Neural progenitor cell (in vitro differentiated cells): ENCODE data around the gene FAM20A. TPM values are rescaled to one million over a fixed set of nuclear protein-coding genes. Genes with fewer than 3 reads are reported as not detected.

Experiments
- DNase-seq: peaks from one replicate; pipeline ENCODE4 v3.0.0-alpha.2; 2016; ENCODE audit warnings: low spot score
- H2AFZ ChIP-seq: fragments of 200-600 bp; sonication (generic); replicated peaks from 2 replicates; pipeline ENCODE4 v1.6.1; 2016; ENCODE audit warnings: antibody characterized with exemption
- H3F3A ChIP-seq: fragments of 200-600 bp; sonication (generic); 2 replicates; pipeline ENCODE4 v1.6.1; 2016; ENCODE audit warnings: antibody characterized with exemption, low read depth
- H3K27ac ChIP-seq: fragments of 200-600 bp; sonication (generic); 2 replicates; pipeline ENCODE4 v1.5.1; 2016; ENCODE audit warnings: mild to moderate bottlenecking
- H3K27me3 ChIP-seq: fragments of 200-600 bp; sonication (generic); 2 replicates; pipeline ENCODE4 v1.6.1; 2016; ENCODE audit warnings: mild to moderate bottlenecking, moderate library complexity
- H3K36me3 ChIP-seq: fragments of 200-600 bp; sonication (generic); 2 replicates; pipeline ENCODE4 v1.5.1; 2016
- H3K4me1 ChIP-seq: fragments of 200-600 bp; sonication (generic); 2 replicates; pipeline ENCODE4 v1.6.1; 2016; ENCODE audit warnings: mixed run types
- H3K4me2 ChIP-seq: fragments of 200-600 bp; sonication (generic); 2 replicates; pipeline ENCODE4 v1.6.1; 2016
- H3K4me3 ChIP-seq: fragments of 200-600 bp; sonication (generic); 2 replicates; pipeline ENCODE4 v1.5.1; 2016
- H3K79me2 ChIP-seq: fragments of 200-600 bp; sonication (generic); 2 replicates; pipeline ENCODE4 v1.6.1; 2016; ENCODE audit warnings: low read depth
- H3K9ac ChIP-seq: fragments of 200-600 bp; sonication (generic); 2 replicates; pipeline ENCODE4 v1.6.1; 2016
- H3K9me3 ChIP-seq: fragments of 200-600 bp; sonication (generic); 2 replicates; pipeline ENCODE4 v1.5.1; 2016; ENCODE audit warnings: low read depth
- H4K20me1 ChIP-seq: fragments of 200-600 bp; sonication (generic); 2 replicates; pipeline ENCODE4 v1.6.1; 2016; ENCODE audit warnings: low read depth
- H3K27ac Mint-ChIP-seq: 3 replicates; pipeline ENCODE4 v1.8.0; 2021; ENCODE audit warnings: mixed read lengths
- H3K27me3 Mint-ChIP-seq: 2 replicates; pipeline ENCODE4 v1.8.0; 2022; ENCODE audit warnings: low read depth, mild to moderate bottlenecking, inconsistent platforms, moderate library complexity, mixed read lengths; ENCODE audit not compliant: insufficient read depth
- H3K36me3 Mint-ChIP-seq: 3 replicates; pipeline ENCODE4 v1.8.0; 2021; ENCODE audit warnings: mixed read lengths
- H3K4me1 Mint-ChIP-seq: 3 replicates; pipeline ENCODE4 v1.8.0; 2021; ENCODE audit warnings: mixed read lengths
- H3K4me3 Mint-ChIP-seq: 3 replicates; pipeline ENCODE4 v1.8.0; 2021; ENCODE audit warnings: mild to moderate bottlenecking, moderate library complexity, mixed read lengths
- H3K9me3 Mint-ChIP-seq: 3 replicates; pipeline ENCODE4 v1.8.0; 2020; ENCODE audit warnings: mixed read lengths
- CTCF ChIP-seq: fragments of 200-600 bp; sonication (generic); IDR thresholded peaks from 2 replicates; pipeline ENCODE4 v1.5.1; 2017; ENCODE audit warnings: antibody characterized with exemption, mild to moderate bottlenecking
- EZH2 ChIP-seq: fragments of 200-600 bp; sonication (generic); IDR thresholded peaks from 2 replicates; pipeline ENCODE4 v1.6.1; 2017; ENCODE audit warnings: antibody characterized with exemption, mild to moderate bottlenecking, moderate library complexity
- EZH2phosphoT487 ChIP-seq: fragments of 200-600 bp; sonication (generic); IDR thresholded peaks from 2 replicates; pipeline ENCODE4 v1.6.1; 2017; ENCODE audit warnings: antibody characterized with exemption
- total RNA-seq: library from RNA; depleted of rRNA; stranded (reverse); fragments of >200 nt; gene quantifications from 2 replicates; pipeline ENCODE4 v1.2.3, GENCODE V29; 2015; ENCODE audit warnings: low replicate concordance

Gene FAM20A
- total RNA-seq, 1 donor from 2014 or later, result 0.41 TPM

GRCh38 chr17:68569346-68569745, 31.8 kb downstream of the FAM20A start:
- no peaks in the 10 kb centered on the region for H4K20me1 ChIP-seq
- no peak overlapping the region for H3K4me2 ChIP-seq
- no peak overlapping the region for H3K9ac ChIP-seq
- H3K27me3 ChIP-seq, result no peaks in the 10 kb centered on the region
- H3K79me2 ChIP-seq, result no peaks in the 10 kb centered on the region
- DNase-seq, result no peak
- no peaks in the 10 kb centered on the region for H3K4me1 ChIP-seq
- Mint-ChIP-seq H3K27me3 (peaks cover 6% of the 10 kb centered on the region), H3K27ac (no peak overlapping the region), H3K36me3 (no peaks in the 10 kb centered on the region), H3K4me1 (no peaks in the 10 kb centered on the region), H3K9me3 (no peaks in the 10 kb centered on the region), H3K4me3 (no peak overlapping the region)
- no peak overlapping the region for H2AFZ ChIP-seq
- no peak overlapping the region for H3K27ac ChIP-seq
- H3K9me3 ChIP-seq, result no peaks in the 10 kb centered on the region
- H3K4me3 ChIP-seq, result no peak overlapping the region
- H3K36me3 ChIP-seq, result no peaks in the 10 kb centered on the region
- TF ChIP-seq EZH2phosphoT487 (no peak), EZH2 (no peak), CTCF (no peak)
- H3F3A ChIP-seq, result no peaks in the 10 kb centered on the region

- no peak overlapping the region for H3K4me2 ChIP-seq
- no peak for DNase-seq
Measured at GRCh38 chr17:68568581-68568980, 32.6 kb downstream of the FAM20A start.

GRCh38 chr17:68567581-68567980, 33.6 kb downstream of the FAM20A start:
- no peak overlapping the region for H3K27ac Mint-ChIP-seq
- H3K36me3 Mint-ChIP-seq, result no peaks in the 10 kb centered on the region

More at GRCh38 chr17:68568581-68568980, 32.6 kb downstream of the FAM20A start:
- Histone ChIP-seq H3K79me2 (no peaks in the 10 kb centered on the region), H3F3A (no peaks in the 10 kb centered on the region), H3K9me3 (no peaks in the 10 kb centered on the region), H3K4me3 (no peak overlapping the region), H3K27ac (no peak overlapping the region), H3K4me1 (no peaks in the 10 kb centered on the region), H3K27me3 (no peaks in the 10 kb centered on the region), H3K36me3 (no peaks in the 10 kb centered on the region), H4K20me1 (no peaks in the 10 kb centered on the region), H2AFZ (no peak overlapping the region), H3K9ac (no peak overlapping the region)
- TF ChIP-seq EZH2, result no peak
- TF ChIP-seq CTCF, result no peak
- no peak for TF ChIP-seq EZH2phosphoT487
- Mint-ChIP-seq H3K27ac (no peak overlapping the region), H3K36me3 (no peaks in the 10 kb centered on the region), H3K4me1 (no peaks in the 10 kb centered on the region), H3K27me3 (peaks cover 6% of the 10 kb centered on the region), H3K9me3 (no peaks in the 10 kb centered on the region), H3K4me3 (no peak overlapping the region)

More at GRCh38 chr17:68567581-68567980, 33.6 kb downstream of the FAM20A start:
- Histone ChIP-seq H3K27me3 (no peaks in the 10 kb centered on the region), H3K27ac (no peak overlapping the region), H3K4me1 (no peaks in the 10 kb centered on the region), H3K4me3 (no peak overlapping the region), H3K9ac (no peak overlapping the region), H3K4me2 (no peak overlapping the region), H3F3A (no peaks in the 10 kb centered on the region), H3K9me3 (no peaks in the 10 kb centered on the region), H4K20me1 (no peaks in the 10 kb centered on the region), H3K79me2 (no peaks in the 10 kb centered on the region), H2AFZ (no peak overlapping the region), H3K36me3 (no peaks in the 10 kb centered on the region)
- H3K4me1 Mint-ChIP-seq, result no peaks in the 10 kb centered on the region
- DNase-seq, result no peak
- no peak for TF ChIP-seq EZH2phosphoT487
- TF ChIP-seq EZH2, result no peak
- no peak for TF ChIP-seq CTCF
- H3K9me3 Mint-ChIP-seq, result no peaks in the 10 kb centered on the region
- peaks cover 4% of the 10 kb centered on the region for H3K27me3 Mint-ChIP-seq
- H3K4me3 Mint-ChIP-seq, result no peak overlapping the region
